Osteoblast (primary cell): ENCODE measurements around the gene OR13C2. TPM values are rescaled to one million over a fixed set of nuclear protein-coding genes. Genes with fewer than 3 reads are reported as not detected.

Experiments used
- DNase-seq: peaks from one replicate; pipeline ENCODE4 v3.0.0; 2011; ENCODE audit warnings: low spot score, mixed read lengths; ENCODE audit not compliant: insufficient read length; ENCODE audit errors: missing footprints
- H2AFZ ChIP-seq: 2 replicates; pipeline ENCODE4 v1.6.0; 2011; ENCODE audit warnings: mild to moderate bottlenecking, low read length
- H3K27ac ChIP-seq: 2 replicates; pipeline ENCODE4 v1.5.1; 2011; ENCODE audit warnings: mild to moderate bottlenecking, low read depth, low read length, moderate library complexity
- H3K27me3 ChIP-seq: 2 replicates; pipeline ENCODE4 v1.6.0; 2012; ENCODE audit warnings: mild to moderate bottlenecking, control low read depth, inconsistent platforms, low read length, moderate library complexity; ENCODE audit not compliant: insufficient read depth
- H3K36me3 ChIP-seq: 2 replicates; pipeline ENCODE4 v1.5.1; 2011; ENCODE audit warnings: mild to moderate bottlenecking, low read length, control low read depth, moderate library complexity; ENCODE audit not compliant: insufficient read depth
- H3K4me1 ChIP-seq: 2 replicates; pipeline ENCODE4 v1.5.1; 2011; ENCODE audit warnings: mild to moderate bottlenecking, low read length, control low read depth, moderate library complexity; ENCODE audit not compliant: insufficient read depth
- H3K4me2 ChIP-seq: 2 replicates; pipeline ENCODE4 v1.6.0; 2011; ENCODE audit warnings: mild to moderate bottlenecking, low read length; ENCODE audit not compliant: insufficient read depth
- H3K4me3 ChIP-seq: fragments of 200-600 bp; sonication (generic); 3 replicates; pipeline ENCODE4 v1.5.1; 2012; ENCODE audit warnings: mild to moderate bottlenecking, low read length, inconsistent platforms; ENCODE audit not compliant: insufficient read depth
- H3K79me2 ChIP-seq: 2 replicates; pipeline ENCODE4 v1.6.0; 2012; ENCODE audit warnings: mild to moderate bottlenecking, low read length, control low read depth, inconsistent platforms; ENCODE audit not compliant: insufficient read depth
- H3K9me3 ChIP-seq: 2 replicates; pipeline ENCODE4 v1.5.1; 2011; ENCODE audit warnings: low read depth, low read length, control low read depth
- H4K20me1 ChIP-seq: 2 replicates; pipeline ENCODE4 v1.6.0; 2012; ENCODE audit warnings: mild to moderate bottlenecking, low read length, control low read depth; ENCODE audit not compliant: insufficient read depth
- CTCF ChIP-seq: IDR thresholded peaks from 2 replicates; pipeline ENCODE4 v1.5.1; 2011; ENCODE audit warnings: mild to moderate bottlenecking, low read depth, low read length, moderate library complexity; ENCODE audit errors: extremely low read depth
- total RNA-seq: library from RNA; depleted of rRNA; stranded (reverse); fragments of >200 nt; gene quantifications from 2 replicates; pipeline ENCODE4 v1.2.3, GENCODE V29; 2012

Gene OR13C2
- total RNA-seq, 1 donor = not detected

- TF ChIP-seq CTCF = no peak
- H2AFZ ChIP-seq = no peak overlapping the region
Measured at GRCh38 chr9:104555521-104555920, 49.9 kb downstream of the OR13C2 start.

More at GRCh38 chr9:104555521-104555920, 49.9 kb downstream of the OR13C2 start:
- no peak for DNase-seq
- Histone ChIP-seq H3K79me2 (no peaks in the 10 kb centered on the region), H3K4me3 (no peak overlapping the region), H3K9me3 (no peaks in the 10 kb centered on the region), H4K20me1 (no peaks in the 10 kb centered on the region), H3K4me2 (no peak overlapping the region), H3K4me1 (no peaks in the 10 kb centered on the region), H3K36me3 (no peaks in the 10 kb centered on the region), H3K27ac (no peak overlapping the region), H3K27me3 (no peaks in the 10 kb centered on the region)

Other genes starting within 250 kb of the OR13C2 start
- not detected in 2 replicates for gene OR13F1, start 101.4 kb downstream of the OR13C2 start, total RNA-seq
- gene OR13C4, start 78.4 kb downstream of the OR13C2 start, total RNA-seq = not detected in 2 replicates
- gene OR13C3, start 68.8 kb downstream of the OR13C2 start, total RNA-seq = not detected in 2 replicates
- gene OR13C8, start 36.5 kb downstream of the OR13C2 start, total RNA-seq = not detected in 2 replicates
- gene OR13C5, start 6.2 kb downstream of the OR13C2 start, total RNA-seq = not detected in 2 replicates
- not detected in 2 replicates for gene OR13C9, start 12.6 kb upstream of the OR13C2 start, total RNA-seq
- gene OR13D1, start 88.9 kb upstream of the OR13C2 start, total RNA-seq = not detected in 2 replicates
- gene NIPSNAP3A, start 142.1 kb upstream of the OR13C2 start, total RNA-seq = 42.7 and 43.9 TPM in 2 replicates
- 2.1 and 2.5 TPM in 2 replicates for gene NIPSNAP3B, start 158.5 kb upstream of the OR13C2 start, total RNA-seq